NCI-H2171 (cell line): Measurements from ENCODE around the gene MLH3.
A peak's percentile ranks its signal among the peaks of the same experiment; 100 is the strongest.
"Not testable (repeated sequence)": the region's sequence is repeated elsewhere in the genome, so short reads cannot be mapped to it uniquely, and the experiment has no call there.

ENCODE experiments used
- DNase-seq: peaks from one replicate; lab custom pipeline; 2025; lab: John Stamatoyannopoulos, UW

The MLH3 gene

DNA sequence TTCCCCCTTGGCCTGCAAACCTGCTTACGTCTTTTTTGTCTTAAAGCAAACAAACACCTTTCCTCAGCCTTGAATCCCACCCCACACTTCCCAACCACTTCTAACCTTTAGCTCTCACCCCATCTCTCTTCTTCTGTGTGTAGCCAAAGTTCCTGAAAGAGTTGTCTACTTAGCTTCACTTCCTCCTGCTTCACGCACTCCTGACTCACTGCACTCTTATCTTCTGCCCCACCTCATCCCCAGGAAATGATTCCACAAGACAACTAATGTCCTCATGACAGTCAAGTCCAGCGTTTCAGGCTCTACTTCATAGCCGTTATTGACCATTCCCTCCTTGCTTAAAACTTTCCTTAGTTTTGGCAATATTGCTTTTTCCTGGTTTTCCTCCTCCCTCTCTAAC lies 26.2 kb downstream of the MLH3 start:
- no peak for DNase-seq

DNA sequence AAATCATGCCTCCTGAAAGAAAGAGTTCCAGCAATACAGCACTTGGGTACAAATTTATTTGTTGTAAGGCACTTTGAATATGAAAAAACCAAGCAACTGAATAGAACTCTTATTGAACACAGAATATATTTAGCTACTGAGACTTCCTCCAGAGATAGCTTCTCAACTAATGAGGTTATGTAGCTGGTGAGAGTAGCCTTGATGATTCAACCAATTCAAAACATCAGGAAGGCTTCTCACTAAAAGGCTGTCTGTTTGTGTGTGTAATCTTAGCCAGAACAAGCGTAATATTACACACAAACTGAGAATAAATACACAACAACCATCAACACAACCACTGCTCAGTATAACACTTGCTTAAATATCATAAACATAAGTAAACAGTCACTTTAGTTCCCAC lies 28.2 kb downstream of the MLH3 start:
- no peak for DNase-seq

DNA sequence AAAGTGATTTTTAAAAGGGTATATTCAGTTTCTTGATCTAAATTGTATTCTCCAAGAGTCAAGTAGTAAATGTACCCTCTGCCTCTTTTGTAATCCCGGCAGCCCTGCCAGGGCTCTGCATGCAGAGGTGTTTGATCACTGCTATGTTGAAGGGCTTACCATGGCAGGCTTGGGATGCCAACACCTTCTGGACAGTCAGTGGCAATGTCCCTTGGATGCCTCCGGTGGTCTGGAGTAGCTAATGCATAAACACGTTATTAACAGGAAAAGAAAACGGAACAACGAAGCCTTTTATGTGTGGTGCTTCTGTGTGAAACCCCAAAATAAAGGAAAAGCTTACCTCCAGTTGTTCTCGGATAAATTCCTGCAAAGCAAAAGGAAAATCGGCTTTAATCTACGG lies 28.6 kb downstream of the MLH3 start:
- peak; percentile 3 for DNase-seq

DNA sequence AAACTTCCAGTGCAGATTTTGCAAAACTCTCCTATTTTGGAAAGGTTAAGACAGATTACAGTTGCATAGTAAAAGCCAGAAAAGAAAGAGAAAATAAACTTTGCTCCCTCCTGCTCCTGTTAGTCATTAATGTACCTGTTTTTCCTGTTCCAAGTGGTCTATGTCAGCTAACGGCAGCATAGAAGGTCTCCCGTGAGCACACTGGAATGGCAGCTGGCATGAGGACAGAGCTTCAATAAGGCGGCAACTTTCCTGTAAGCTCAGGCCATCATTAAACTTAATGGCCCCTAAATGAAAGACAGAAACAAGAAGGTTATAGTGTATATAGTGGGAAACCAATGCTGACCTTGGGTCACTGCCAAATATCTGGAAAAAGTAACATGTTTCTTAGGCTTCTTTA lies 32.6 kb downstream of the MLH3 start:
- no peak for DNase-seq

DNA sequence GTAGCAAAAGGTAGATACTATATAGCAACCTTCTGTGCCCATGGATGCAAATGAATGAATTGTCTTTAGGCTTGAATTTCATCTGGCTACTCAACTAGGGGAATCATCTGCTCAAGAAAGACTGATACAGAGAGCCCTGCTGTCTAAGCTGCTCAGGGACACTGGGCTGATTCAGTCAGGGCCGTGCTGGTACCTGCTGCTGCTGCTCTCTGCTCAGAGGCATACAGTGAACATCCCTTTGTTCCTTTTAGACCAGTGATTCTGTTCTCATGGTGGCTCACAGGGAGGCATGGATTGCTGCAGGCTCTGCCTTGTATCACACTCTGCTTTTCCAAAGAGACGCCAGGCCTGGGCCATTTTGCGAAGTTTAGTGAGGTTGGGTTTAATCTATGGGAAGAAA lies 34.5 kb downstream of the MLH3 start:
- no peak for DNase-seq

DNA sequence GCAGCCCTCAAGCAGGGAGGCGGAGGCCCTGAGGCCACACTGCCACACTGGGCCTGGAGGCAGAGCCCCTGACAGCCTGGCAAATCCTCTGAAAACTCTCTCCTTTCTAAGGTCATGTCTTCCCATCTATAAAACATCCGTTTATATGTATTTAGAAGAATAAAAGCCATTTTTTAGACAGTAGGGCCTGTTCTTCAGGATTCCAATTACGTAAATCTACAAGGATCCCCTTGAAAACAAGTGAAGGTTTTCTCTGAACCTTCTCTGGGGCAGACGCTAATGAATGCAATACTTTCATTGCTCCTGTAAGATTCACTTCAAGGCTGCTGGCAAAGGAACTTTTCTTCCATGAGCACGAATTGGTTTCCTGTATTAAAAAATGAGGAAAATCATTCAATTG lies 35.8 kb downstream of the MLH3 start:
- no peak for DNase-seq

DNA sequence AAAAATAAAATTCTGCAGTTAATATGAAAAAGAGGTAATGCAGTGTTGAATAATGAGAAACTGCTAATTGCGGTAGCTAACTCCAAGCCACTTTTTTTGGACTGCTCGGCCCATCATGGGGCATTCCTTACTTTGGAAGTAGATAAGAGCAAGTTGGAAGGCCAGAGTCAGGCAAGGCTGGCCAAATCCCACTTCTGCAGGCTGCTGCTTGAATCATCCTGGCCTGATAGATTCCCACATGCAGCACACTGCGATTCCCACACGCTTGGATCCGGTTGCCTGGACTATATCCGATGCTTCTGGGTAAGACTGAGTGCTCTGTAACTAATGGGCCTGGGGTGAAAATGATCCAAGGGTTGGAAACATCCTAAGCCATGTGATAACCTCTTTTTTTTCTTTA lies 38.0 kb downstream of the MLH3 start:
- no peak for DNase-seq

DNA sequence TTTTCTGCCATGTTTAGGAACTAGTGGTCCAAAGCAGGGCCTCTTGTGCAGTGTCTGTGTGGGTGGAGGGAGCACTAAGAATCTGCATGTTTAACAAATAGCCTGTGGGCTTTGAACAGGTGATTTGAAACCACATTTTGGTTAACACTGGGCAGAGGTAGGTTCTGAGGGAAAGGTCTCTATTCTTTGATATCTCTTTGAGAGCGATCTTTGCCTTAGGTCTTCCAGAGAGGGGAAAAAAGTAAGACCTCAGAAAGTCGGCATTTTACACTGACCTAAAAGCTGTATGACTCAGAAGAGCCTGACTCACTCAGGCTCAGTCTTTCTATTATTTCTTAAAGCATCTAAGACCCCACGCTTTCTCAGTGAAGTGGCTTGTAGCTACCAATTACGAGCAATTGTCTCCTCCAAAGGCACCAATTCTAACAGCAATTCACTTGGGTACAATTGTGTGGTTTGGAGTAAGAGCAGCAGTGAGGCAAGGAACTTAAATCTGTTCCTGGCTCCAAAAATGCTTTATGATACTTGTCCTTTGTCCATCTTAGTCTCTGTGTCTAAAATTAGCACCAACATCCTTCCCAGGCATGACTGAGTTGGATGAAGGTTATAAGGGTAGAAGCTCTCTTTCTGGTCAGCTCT lies 39.8 kb downstream of the MLH3 start:
- no peak for DNase-seq

DNA sequence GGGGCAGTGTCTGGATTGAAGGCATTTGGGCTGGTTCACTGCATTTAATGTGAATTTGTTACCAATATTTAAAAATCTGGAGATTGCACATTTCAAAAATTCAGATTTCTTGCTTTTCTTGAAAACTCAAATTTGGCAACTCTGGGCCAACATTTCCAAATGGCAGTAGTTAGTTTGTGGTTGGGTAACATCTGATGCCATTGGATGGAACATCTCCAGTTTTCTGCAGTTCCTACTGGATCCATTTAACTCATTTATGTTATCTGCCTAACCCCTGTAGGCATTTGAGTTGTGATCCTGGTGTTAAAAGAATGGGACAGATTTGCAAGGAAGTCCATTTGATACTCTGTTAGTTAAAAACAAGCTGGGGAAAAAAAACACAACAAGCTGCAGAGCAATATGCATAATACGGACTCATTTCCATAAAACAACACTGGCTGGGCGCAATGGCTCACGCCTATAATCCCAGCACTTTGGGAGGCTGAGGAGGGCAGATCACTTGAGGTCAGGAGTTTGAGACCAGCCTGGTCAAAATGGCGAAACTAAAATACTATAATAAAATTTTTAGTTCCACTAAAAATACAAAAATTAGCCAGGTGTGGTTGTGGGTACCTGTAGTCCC lies 40.7 kb downstream of the MLH3 start:
- no peak for DNase-seq

DNA sequence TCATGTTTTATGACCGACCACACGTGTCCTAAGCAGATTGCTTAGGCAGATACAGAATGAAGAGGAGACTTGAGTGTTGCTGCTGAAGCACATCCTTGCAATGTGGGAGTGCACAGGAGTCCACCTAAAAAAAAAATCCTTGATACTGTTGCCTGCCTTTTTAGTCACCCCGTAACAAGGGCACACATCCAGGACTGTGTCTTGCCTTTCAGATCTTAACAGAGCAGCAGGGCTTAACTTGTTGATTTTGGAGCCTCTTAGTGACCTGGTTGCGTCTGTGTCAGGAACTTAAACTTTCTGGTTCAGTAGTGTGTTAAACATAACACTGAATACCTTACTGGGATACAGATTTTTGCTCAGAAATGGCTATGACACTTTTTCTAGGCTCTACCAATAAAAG lies 42.1 kb downstream of the MLH3 start:
- no peak for DNase-seq

DNA sequence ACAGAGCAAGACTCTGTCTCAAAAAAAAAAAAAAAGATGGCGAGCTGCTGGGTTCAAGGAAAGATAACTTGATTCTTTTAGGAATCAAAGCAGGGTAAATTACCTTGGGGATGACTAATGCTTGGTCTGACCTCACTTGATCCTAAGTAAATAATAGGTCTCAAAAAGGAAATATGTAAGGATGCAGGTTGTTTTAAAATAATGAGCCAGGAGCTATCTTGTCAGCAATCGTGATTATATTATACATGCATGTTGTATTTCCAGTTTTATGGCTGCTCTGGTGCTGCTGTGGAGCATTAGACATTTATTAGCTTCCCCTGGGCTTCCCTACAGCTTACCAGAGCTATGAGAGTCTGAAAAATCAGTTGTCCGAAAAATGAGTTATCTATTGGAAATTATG lies 45.9 kb downstream of the MLH3 start:
- DNase-seq: no peak

DNA sequence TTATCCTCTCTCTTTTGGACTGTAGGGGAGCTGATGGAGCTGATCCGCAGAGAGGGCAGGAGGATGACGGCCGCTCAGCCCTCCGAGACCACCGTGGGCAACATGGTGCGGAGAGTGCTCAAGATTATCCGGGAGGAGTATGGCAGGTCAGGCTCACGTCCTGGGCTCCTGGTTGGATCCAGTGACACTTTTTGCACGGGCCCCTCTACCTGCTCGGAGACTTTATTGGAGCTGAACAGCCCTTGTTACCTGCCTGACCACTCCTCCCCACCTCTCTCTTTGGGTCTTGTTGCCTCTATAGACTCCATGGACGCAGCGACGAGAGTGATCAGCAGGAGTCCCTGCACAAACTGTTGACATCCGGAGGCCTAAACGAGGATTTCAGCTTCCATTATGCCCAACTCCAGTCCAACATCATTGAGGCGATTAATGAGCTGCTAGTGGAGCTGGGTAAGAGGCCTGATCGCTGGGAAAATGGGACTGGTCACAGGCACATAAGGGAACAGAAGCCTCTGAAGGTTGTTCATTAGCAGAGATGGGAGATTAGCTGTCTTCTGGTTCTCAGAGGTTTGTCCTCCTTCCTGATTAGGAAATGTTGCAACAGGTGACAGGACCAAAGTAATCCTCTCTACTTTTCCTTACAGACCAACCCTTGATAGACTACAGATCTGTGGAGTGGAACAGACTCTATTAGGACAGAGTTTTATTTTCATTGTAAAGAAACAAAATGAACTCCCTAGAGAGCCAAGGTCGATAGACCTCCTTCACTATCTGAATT lies 47.8 kb downstream of the MLH3 start:
- DNase-seq: no peak

DNA sequence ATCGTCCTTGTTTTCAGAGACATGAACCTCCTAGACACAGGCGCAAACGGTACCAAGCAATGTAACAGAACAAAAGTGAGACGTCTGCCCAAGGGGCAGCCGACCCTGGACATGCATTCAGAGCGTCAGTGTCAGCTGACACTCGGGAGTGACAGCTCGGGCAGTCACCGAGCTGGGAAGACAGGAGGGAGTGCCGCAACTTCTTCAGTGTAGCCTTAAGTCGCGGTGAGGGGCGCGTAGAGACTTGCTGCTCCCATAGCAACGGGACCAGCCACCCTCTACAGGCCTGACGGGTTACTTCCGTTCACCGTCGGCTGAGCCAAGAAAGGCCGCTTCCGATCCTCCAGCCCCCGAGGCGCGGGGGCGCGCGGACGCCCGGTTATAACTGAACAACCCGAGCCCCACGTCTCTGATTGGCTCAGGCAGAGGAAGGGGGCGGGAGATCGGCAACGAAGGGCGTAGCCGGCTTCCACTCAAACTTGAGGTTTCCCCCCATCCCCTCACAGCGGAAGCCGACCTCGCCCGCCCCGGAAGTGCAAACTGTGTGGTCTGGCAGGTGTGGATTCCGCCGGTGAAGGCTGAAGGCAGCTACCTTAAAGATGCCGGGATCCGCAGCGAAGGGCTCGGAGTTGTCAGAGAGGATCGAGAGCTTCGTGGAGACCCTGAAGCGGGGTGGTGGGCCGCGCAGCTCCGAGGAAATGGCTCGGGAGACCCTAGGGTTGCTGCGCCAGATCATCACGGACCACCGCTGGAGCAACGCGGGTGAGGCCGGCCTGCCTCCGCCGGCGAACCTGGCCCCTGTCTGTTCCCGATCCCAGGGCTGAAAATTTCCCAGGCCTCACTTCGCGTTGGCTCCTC lies 48.6 kb downstream of the MLH3 start, which contains the start of gene EIF2B2:
TSS of gene EIF2B2 (plus strand) at position 530 of the 858 bp plus-strand sequence. CDS start at position 600, 70 bp downstream.
- peak; percentile 99 for DNase-seq

DNA sequence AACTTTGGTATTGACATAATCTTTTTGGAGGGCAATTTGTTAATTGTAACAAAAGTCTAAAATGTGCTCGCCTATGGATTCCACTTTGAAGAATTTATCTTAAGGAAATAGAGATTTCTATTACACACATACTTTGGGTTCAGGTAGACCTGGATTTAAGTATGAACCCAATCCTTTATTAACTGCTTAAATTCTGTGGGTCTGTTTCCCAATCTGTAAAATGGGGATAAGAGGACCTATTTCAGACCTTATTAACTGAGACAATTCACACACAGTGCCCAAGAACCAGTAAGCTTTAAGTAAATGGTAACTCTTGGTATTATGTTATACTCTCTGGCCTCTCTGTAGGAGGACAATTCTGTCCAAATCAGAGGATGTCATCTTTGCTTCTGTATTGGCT lies 49.4 kb downstream of the MLH3 start:
- DNase-seq: no peak

DNA sequence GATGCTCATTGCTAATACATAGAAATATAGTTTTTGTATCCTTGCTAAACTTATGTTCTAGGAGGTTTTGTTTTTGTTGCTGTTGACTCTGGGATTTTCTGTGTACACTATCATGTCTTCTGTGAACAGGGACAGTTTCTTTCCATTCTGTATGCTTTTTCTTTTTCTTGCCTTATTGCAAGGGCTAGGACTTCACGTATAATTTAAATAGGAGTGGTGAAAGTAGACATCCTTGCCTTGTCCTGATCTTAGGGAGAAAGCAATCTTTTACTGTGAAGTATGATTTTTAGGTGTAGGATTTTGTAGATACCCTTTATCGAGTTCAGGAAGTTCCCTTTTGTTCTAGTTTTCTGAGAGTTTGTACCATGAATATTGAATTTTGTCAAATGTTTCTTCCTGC lies 50.0 kb downstream of the MLH3 start:
- no peak for DNase-seq

DNA sequence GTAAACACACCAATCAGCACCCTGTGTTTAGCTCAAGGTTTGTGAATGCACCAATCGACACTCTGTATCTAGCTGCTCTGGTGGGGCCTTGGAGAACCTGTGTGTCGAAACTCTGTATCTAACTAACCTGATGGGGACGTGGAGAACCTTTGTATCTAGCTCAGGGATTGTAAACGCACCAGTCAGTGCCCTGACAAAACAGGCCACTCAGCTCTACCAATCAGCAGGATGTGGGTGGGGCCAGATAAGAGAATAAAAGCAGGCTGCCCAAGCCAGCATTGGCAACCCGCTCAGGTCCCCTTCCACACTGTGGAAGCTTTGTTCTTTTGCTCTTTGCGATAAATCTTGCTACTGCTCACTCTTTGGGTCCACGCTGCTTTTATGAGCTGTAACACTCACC lies 55.5 kb downstream of the MLH3 start:
- not testable (repeated sequence) for DNase-seq

DNA sequence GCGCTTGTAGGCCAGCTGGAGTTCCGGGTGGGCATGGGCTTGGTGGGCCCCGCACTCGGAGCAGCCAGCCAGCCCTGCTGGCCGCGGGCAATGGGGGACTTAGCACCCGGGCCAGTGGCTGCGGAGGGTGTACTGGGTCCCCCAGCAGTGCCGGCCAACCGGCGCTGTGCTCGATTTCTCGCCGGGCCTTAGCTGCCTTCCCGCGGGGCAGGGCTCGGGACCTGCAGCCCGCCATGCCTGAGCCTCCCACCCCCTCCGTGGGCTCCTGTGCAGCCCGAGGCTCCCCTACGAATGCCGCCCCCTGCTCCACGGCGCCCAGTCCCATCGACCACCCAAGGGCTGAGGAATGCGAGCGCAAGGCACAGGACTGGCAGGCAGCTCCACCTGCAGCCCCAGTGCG lies 57.1 kb downstream of the MLH3 start:
- not testable (repeated sequence) for DNase-seq

DNA sequence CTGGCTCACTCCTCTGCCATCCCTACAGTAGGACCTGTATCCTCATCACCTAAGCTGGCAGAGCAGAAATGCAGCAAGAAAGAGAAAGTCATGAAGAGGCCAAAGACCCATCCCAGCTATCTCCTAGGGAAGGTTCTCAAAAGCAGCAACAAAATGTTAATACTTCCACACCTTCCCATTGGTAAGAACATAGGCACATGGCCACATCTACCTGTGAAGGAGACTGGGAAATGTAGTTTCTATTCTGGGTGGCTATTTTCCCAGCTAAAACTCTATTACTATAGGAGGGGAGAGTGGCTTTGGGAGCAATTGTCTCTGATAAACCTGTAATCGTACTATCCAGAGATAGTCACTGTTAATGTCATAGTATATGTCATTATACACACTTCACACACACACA lies 62.3 kb downstream of the MLH3 start:
- no peak for DNase-seq

DNA sequence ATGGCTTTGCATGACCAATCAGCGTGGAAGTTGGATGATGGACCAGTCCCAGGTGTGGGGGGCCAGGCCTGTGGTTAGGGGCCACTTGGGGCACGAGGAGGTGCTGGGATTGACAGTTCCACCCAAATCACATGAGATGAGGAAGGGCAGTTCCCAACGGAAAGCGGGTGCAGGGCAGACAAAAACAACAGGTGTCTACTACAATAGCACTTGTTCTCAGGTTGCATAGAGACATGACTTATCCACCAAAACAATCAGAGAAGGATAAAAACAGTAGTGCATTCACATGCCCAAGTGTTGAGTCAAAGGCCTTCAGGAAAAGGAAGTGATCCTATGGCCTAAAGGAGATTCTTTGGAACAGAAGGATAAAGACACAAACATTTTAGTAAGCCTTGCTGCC lies 63.1 kb downstream of the MLH3 start:
- no peak for DNase-seq

DNA sequence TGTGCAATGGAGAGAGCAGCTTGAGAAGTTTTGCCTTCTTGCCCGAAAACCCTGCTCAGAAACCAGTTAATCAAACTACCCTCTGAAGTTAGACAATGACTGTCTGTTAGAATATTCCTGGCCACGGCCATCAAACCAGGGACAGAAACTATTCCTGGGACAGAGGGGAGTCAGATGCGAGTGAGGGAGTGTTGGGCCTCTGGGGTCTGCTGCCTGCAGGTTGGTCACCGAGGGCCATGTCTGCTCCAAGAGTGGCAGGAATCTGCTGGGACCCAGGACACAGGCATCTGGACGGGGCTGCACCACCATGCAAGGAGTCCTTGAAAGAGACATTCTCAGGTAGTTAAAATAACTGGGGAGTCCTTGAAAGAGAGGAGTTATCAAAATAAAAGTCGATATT lies 65.5 kb downstream of the MLH3 start:
- DNase-seq: no peak

DNA sequence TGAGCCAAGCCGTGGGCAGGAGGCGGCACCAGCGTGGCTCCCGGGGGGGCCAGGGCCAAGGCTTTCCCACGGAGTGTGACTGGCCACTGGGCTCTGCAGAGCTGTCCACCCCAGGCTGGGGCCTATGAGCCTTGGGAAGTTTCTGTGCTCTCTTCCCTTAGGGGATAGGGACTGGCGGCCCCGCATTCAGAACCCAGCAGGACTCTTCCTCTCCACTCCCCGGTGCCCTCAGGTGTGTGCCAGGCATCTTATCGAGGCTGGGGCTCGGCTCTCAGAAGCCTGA lies 66.3 kb downstream of the MLH3 start:
- DNase-seq: no peak

DNA sequence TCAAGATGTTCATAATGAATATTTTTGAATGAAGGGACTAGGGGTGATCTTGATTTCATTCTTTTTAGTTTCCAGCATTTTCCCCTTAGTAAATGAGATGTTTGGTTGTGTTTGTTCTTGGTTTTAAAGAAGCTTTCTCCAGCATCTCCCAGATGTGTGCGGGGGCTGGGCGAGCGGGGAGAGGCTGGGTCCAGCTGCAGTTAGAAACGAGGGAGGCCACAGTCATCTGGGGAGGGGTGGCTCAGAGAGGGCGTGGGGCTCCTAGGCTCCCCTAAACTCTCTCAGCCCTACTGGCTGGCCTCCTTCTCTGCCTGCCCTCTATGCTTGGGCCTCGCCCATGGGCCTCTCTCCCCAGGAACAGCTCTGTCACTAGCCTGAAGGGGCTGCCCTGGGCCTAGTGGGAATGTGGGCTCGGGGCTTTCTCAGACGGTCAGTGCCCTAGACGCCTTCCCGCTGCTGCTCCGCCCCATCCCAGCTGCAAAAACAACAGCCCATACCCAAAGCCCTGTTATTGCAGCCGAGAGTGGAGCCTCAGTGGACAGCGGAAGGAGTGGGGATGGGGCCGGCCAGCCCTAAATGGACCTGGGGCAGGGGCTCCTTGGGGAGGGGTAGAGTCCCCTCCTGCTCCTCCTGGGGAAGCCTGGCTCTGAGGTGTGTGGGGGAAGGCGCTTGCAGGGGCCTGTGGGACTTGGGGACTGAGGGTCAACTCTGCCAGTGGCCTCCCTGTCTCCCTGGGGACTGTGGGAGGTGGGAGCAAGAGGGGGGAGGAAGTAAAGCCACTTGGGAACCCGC lies 66.8 kb downstream of the MLH3 start:
- no peak for DNase-seq
